T-helper 1 cell treated with Interleukin-12 subunit alpha and Interleukin-12 subunit beta and Interleukin-4 antibody, amounts not matched to agents 30 μg/mL and 1 μg/mL, for 36 hours (primary cell): ENCODE measurements around the gene AHR.
A peak's percentile ranks its signal among the peaks of the same experiment; 100 is the strongest.

Experiments used
- H3K27ac Mint-ChIP-seq: one replicate; pipeline ENCODE4 v1.8.0; 2021; ENCODE audit warnings: mild to moderate bottlenecking, mixed read lengths
- H3K27me3 Mint-ChIP-seq: one replicate; pipeline ENCODE4 v1.8.0; 2021; ENCODE audit warnings: low read depth, mixed read lengths
- H3K36me3 Mint-ChIP-seq: one replicate; pipeline ENCODE4 v1.8.0; 2021; ENCODE audit warnings: low read depth, mixed read lengths
- H3K4me1 Mint-ChIP-seq: one replicate; pipeline ENCODE4 v1.8.0; 2021; ENCODE audit warnings: low read depth, mixed read lengths
- H3K4me3 Mint-ChIP-seq: one replicate; pipeline ENCODE4 v1.8.0; 2021; ENCODE audit warnings: mild to moderate bottlenecking, moderate library complexity, mixed read lengths
- H3K9me3 Mint-ChIP-seq: one replicate; pipeline ENCODE4 v1.8.0; 2021; ENCODE audit warnings: mixed read lengths

Gene AHR

GRCh38 chr7:17298840-17299482 lies 509 bp downstream of the AHR start:
- H3K27me3 Mint-ChIP-seq = no peaks in the 10 kb centered on the region
- peaks cover 6% of the 10 kb centered on the region for H3K36me3 Mint-ChIP-seq
- H3K4me1 Mint-ChIP-seq = peaks cover 23% of the 10 kb centered on the region
- peaks cover 9% of the 10 kb centered on the region for H3K9me3 Mint-ChIP-seq
- H3K27ac Mint-ChIP-seq = peak overlapping the region; percentile 91
- peak overlapping the region; percentile 95 for H3K4me3 Mint-ChIP-seq

DNA sequence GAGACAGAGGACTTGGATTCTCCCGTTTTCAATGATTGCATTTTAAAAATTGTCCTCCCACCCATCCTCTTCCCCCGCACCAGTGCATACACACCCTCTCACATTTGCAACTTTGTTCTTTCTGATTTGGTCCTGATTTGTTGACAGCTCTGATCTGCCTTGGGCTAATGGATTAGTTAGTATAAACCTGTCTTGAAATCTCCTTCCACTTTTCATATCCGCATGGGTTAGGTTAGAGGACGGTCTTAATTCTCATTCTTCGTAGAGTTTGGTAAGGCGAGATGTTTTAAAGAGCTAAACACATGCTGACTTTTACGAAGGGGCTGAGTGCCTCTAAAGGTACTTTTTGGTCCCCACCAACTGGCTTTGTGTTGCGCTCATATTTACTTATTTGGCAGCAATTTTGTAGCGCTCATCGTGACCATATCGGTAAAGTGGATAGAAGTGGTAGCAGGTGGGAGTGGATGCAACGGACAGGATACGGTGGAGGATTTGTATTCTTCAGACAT lies 1.1 kb downstream of the AHR start:
- H3K36me3 Mint-ChIP-seq = peaks cover 6% of the 10 kb centered on the region
- peaks cover 28% of the 10 kb centered on the region for H3K4me1 Mint-ChIP-seq
- H3K9me3 Mint-ChIP-seq = peaks cover 9% of the 10 kb centered on the region
- H3K4me3 Mint-ChIP-seq = peak overlapping the region; percentile 95
- H3K27ac Mint-ChIP-seq = peak overlapping the region; percentile 91
- H3K27me3 Mint-ChIP-seq = no peaks in the 10 kb centered on the region

DNA sequence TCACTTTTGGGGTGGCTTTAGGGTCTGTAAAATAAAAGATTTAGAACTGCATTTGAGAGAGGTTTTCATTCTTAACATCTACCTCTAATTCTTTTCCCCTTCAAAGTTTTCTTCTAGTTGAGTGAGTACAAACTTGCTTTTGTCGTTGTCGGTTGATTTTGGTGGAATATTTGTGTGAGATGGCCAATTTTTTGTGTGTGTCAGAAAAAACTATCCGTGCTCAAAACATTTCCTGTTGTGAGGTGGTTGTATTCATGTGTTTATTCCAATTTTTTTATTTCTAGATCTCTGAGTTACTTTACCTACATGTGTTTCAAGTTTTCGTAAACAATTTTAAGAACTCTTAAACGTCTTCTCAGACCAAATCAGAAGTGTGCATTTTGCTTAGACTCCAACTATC lies 1.6 kb downstream of the AHR start:
- Mint-ChIP-seq H3K9me3 (peaks cover 9% of the 10 kb centered on the region), H3K4me1 (peaks cover 33% of the 10 kb centered on the region), H3K36me3 (peaks cover 6% of the 10 kb centered on the region), H3K27ac (peak overlapping the region; percentile 91), H3K27me3 (no peaks in the 10 kb centered on the region), H3K4me3 (peak overlapping the region; percentile 95)

- Mint-ChIP-seq H3K27ac (peak overlapping the region; percentile 91), H3K36me3 (peaks cover 6% of the 10 kb centered on the region), H3K27me3 (no peaks in the 10 kb centered on the region), H3K4me3 (peak overlapping the region; percentile 95), H3K9me3 (peaks cover 9% of the 10 kb centered on the region), H3K4me1 (peaks cover 37% of the 10 kb centered on the region)
These were observed 2.0 kb downstream of the AHR start for GRCh38 chr7:17300437-17300836.

DNA sequence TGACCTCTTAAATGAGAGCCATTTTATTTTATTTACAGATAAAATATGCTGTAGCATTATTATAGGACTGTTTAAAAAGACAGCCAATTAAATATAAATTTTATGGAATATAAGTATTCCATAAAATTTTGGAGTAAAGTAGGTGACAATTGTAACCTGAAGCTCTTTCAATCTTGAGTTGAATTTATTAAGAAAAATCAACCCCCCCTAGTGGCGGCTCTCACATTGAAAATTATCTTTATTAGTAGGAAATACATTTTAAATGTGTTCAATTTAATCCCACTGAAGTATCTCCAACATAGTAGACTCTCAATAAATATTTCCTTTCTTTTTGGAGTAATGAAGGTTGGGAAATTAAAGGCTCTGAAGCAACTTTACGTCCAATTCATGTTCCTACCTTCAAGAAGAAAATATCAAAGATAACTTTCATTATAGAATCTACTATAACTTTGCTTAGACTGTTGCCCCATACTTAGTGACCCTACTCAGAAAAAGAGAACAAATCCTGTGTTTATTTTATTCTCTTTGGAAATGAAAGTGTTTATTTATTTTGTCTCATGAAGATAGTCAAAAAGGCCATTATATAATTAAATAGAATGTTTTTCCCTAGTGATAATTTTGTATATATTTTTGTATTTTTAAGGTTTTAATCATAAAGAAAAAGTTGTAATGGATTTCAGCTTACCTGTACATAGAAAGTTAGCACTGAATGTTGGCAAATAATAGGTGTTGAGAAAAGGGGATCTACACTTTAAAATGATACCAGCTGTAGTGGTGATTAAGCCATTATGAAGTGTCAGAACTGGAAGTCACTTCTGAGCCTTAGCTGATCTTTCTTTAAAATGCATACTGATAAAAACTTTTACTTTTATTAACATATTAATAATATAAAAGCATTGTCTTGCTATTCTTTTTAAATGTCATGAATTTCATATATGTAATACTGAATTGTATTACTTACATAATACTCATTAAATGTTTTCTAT lies 3.3 kb downstream of the AHR start:
- no peaks in the 10 kb centered on the region for H3K27me3 Mint-ChIP-seq
- H3K4me1 Mint-ChIP-seq = peaks cover 39% of the 10 kb centered on the region
- H3K9me3 Mint-ChIP-seq = peaks cover 9% of the 10 kb centered on the region
- no peak overlapping the region for H3K4me3 Mint-ChIP-seq
- no peak overlapping the region for H3K27ac Mint-ChIP-seq
- H3K36me3 Mint-ChIP-seq = peaks cover 6% of the 10 kb centered on the region

DNA sequence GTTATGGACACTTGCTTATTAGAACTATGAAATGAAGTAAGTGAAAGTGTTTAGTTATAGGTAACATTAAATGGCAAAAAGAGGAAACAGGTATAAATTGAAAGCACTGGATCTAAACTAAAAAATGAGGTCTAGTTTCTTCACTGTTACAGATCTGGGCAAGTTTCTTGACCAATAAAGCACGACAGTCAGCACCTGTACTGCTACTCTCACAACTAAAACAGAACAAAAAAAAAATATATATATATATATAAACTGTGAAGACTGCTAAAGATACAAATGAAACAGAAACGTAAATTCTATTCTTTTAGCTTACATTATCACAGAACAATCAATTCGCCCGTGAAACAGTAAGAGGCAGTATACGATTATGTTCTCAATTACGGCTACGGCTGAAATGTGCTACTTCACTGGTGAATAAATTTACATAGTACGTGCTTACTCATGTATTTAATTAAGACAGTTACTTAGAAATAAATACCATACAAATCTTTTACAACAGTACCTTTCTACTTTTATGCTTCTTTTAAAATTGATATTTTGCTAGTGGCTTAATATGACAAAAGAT lies 4.2 kb downstream of the AHR start:
- Mint-ChIP-seq H3K27ac (no peak overlapping the region), H3K9me3 (peaks cover 6% of the 10 kb centered on the region), H3K4me3 (peak overlapping the region; percentile 15), H3K4me1 (peaks cover 32% of the 10 kb centered on the region), H3K27me3 (no peaks in the 10 kb centered on the region), H3K36me3 (peaks cover 5% of the 10 kb centered on the region)

DNA sequence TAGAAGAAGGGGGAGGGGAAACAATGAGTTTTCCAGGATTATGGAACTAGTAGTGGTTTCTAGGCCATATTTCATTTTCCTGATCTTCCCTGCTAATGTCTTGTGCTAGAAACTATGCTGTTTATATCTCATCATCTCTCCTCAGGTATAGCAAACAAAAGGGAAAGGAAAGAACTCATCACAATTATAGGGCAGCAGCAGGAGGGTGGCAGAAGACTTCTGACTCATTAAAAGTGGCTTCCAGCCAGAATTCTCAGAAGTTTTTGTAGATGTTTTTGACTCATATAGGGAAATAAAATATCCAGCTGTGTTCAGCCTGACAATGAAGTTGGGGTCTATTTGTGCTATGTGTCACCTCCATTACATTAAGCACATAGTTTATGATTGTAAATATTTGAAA lies 6.5 kb downstream of the AHR start:
- Mint-ChIP-seq H3K36me3 (no peaks in the 10 kb centered on the region), H3K4me3 (peak overlapping the region; percentile 1), H3K27ac (no peak overlapping the region), H3K27me3 (no peaks in the 10 kb centered on the region), H3K4me1 (peaks cover 22% of the 10 kb centered on the region), H3K9me3 (no peaks in the 10 kb centered on the region)

GRCh38 chr7:17305387-17306171 lies 7.1 kb downstream of the AHR start:
- Mint-ChIP-seq H3K27ac (no peak overlapping the region), H3K4me1 (peaks cover 20% of the 10 kb centered on the region), H3K9me3 (no peaks in the 10 kb centered on the region), H3K4me3 (no peak overlapping the region), H3K27me3 (no peaks in the 10 kb centered on the region), H3K36me3 (no peaks in the 10 kb centered on the region)

DNA sequence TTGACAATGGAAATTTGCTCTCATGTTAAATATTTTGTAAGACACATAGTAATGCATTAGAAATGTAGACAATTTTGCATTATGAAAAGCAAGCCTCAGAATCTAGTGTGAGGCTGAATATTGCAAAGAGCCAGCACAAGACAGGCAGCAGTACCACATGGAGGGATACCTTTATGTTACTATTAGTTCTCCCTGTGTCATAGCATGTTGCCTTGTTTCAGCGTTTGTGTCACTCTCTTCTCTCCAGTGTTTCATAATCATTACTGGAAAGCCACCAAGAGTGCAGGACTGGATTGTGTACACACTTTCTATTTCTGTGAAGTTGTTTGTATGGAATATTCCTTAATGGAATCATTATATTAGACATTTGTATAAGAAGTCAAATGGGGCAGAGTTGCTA lies 8.5 kb downstream of the AHR start:
- peaks cover 4% of the 10 kb centered on the region for H3K36me3 Mint-ChIP-seq
- no peaks in the 10 kb centered on the region for H3K27me3 Mint-ChIP-seq

GRCh38 chr7:17307558-17307957 lies 9.1 kb downstream of the AHR start:
- H3K27ac Mint-ChIP-seq = no peak overlapping the region

More for the DNA sequence above, 8.5 kb downstream of the AHR start:
- H3K4me3 Mint-ChIP-seq = no peak overlapping the region
- H3K27ac Mint-ChIP-seq = no peak overlapping the region
- no peaks in the 10 kb centered on the region for H3K9me3 Mint-ChIP-seq
- peaks cover 20% of the 10 kb centered on the region for H3K4me1 Mint-ChIP-seq

DNA sequence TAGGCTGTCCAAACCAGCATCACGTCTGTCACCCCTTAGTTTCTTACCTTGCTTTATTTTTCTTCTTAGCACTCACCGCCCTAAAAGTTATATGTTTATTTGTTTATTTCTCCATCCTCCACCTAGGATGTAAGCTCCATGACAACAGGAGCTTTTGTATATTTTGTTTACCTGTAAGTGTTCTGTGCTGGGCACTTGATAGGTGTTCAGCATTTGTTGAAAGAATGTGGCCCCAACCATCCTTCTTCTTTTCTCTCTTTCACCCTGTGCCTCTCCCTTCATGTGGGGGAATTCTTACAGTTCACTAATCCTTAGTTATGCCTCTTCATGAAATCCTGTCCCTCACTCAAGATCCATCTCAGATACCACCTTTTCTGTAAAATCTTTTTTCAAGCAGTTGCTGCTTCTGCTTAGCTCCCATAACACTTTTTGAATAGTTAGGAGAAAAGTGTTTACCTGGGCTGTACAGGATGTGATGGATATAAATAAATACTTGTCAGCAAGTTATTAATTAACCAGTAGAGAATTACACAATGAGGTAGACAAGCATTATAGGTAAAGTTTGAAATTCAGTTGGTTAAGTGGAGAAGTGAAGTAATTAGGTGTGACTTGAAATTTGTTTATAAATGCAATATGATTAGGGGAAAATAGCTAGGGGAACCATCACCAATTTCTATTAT lies 9.7 kb downstream of the AHR start:
- H3K4me1 Mint-ChIP-seq = peaks cover 18% of the 10 kb centered on the region
- H3K27ac Mint-ChIP-seq = no peak overlapping the region
- H3K4me3 Mint-ChIP-seq = no peak overlapping the region

More at GRCh38 chr7:17307558-17307957, 9.1 kb downstream of the AHR start:
- Mint-ChIP-seq H3K27me3 (no peaks in the 10 kb centered on the region), H3K4me3 (no peak overlapping the region), H3K4me1 (peaks cover 18% of the 10 kb centered on the region), H3K9me3 (no peaks in the 10 kb centered on the region), H3K36me3 (peaks cover 4% of the 10 kb centered on the region)

DNA sequence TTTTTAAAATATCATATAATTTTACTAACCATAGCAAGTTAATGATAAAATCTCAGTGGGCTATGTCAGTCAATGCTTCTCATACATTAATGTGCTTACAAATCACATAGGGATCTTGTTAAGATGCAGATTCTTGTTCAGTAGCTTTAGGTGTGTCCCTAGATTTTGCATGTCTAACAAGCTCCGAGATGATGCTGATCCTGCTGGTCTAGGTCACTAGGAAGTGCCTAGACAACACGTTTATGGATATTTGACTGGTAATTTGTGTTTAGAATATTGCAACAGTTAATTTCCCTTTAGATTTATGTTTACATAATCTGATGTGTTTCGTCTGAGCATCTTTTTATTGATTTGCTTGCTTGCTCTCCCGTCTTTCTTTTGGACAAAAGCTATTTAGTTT lies 12.7 kb downstream of the AHR start:
- Mint-ChIP-seq H3K4me1 (peaks cover 6% of the 10 kb centered on the region), H3K9me3 (no peaks in the 10 kb centered on the region), H3K36me3 (peaks cover 7% of the 10 kb centered on the region), H3K27ac (no peak overlapping the region), H3K27me3 (no peaks in the 10 kb centered on the region), H3K4me3 (no peak overlapping the region)

More for the DNA sequence above, 9.7 kb downstream of the AHR start:
- peaks cover 4% of the 10 kb centered on the region for H3K36me3 Mint-ChIP-seq
- H3K27me3 Mint-ChIP-seq = no peaks in the 10 kb centered on the region
- no peaks in the 10 kb centered on the region for H3K9me3 Mint-ChIP-seq

- H3K4me3 Mint-ChIP-seq = no peak overlapping the region
- no peaks in the 10 kb centered on the region for H3K9me3 Mint-ChIP-seq
- H3K27ac Mint-ChIP-seq = no peak overlapping the region
- H3K4me1 Mint-ChIP-seq = peaks cover 6% of the 10 kb centered on the region
- no peaks in the 10 kb centered on the region for H3K27me3 Mint-ChIP-seq
- peaks cover 8% of the 10 kb centered on the region for H3K36me3 Mint-ChIP-seq
These were observed 13.5 kb downstream of the AHR start for GRCh38 chr7:17311952-17312351.
